WI38 (cell line): Measurements from ENCODE around the gene BCL11B.

Source experiments
- H3K4me3 ChIP-seq: 2 replicates; pipeline ENCODE4 v1.5.1; 2011; ENCODE audit warnings: low read depth, mild to moderate bottlenecking, control low read depth, low read length
- TF ChIP-seq, protein P1 (sequence below): IDR thresholded peaks from 2 replicates; pipeline ENCODE4 v1.5.1; 2012; ENCODE audit warnings: low read depth, mild to moderate bottlenecking, control low read depth, low read length

Gene BCL11B

DNA sequence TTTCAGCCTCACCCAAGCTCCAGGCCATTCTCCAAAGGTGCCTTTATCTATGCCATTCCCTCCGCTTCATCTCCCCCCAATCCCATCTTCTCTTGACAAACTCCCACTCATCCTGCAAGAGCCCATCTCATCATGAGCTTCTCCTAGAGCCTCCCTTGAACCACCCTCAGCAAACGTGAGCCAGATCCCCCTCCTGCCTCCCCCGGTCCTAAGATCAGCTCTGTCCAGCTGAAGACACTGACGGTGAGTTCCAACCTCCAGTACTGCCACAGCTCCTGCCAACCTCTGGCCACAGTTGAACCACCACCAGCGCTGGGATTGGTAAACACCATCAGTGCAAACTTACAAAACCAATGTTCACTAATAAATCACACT, 124.6 kb downstream of the BCL11B start:
- TF ChIP-seq, protein P1, sequence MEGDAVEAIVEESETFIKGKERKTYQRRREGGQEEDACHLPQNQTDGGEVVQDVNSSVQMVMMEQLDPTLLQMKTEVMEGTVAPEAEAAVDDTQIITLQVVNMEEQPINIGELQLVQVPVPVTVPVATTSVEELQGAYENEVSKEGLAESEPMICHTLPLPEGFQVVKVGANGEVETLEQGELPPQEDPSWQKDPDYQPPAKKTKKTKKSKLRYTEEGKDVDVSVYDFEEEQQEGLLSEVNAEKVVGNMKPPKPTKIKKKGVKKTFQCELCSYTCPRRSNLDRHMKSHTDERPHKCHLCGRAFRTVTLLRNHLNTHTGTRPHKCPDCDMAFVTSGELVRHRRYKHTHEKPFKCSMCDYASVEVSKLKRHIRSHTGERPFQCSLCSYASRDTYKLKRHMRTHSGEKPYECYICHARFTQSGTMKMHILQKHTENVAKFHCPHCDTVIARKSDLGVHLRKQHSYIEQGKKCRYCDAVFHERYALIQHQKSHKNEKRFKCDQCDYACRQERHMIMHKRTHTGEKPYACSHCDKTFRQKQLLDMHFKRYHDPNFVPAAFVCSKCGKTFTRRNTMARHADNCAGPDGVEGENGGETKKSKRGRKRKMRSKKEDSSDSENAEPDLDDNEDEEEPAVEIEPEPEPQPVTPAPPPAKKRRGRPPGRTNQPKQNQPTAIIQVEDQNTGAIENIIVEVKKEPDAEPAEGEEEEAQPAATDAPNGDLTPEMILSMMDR, result no peak
- no peak overlapping the region for H3K4me3 ChIP-seq

DNA sequence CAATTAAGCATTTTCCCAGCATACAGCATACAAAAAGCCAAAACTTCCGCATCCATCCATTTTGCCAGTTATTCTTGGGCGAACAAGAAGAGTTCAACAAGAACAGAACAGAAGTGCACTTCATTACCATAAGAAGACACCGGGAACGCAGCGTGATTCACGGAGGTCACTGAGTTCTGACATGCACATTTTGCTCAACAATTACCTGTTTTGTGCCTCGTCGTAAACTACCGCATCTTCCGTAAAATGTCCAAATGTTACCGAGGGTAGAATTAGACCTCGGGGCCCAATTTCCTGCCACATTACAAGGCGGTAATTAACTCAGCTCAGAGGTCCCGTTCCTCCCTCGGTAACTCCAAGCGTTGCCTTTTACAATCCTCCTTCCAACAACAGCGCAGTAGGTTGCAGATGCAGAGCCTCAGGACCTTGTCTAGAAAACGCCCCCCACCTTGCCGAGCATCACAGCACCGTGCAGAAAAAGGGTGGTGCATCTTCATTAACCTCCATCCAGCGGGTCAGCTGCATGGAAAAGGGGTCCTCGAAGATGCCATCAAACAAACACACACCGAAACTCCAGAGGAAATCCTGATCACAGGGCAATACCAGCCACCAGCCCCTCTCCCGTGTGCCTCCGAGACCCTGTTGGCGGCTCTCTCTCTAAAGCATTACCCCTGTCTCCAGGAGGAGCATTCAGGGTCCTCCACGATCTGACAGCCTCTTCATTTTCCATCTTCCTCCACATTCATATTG, 125.2 kb downstream of the BCL11B start:
- TF ChIP-seq, protein P1, result no peak
- no peak overlapping the region for H3K4me3 ChIP-seq

DNA sequence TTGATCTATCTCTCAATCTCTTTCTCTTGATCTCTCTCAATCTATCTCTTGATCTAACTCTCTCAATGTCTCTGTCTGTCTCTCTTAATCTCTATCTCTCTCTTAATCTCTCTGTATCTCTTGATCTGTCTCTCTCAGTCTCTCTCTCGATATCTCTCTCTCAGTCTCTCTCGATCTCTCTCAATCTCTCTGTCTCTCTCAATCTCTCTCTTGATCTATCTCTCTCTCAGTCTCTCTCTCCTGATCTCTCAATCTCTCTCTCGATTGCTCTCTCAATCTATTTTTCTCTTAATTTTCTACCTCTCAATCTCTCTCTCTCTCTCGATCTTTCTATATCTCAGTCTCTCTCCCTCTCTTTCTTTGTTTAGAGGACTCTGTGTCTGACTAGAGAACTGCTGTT, 126.7 kb downstream of the BCL11B start:
- TF ChIP-seq, protein P1, result no peak
- no peak overlapping the region for H3K4me3 ChIP-seq

DNA sequence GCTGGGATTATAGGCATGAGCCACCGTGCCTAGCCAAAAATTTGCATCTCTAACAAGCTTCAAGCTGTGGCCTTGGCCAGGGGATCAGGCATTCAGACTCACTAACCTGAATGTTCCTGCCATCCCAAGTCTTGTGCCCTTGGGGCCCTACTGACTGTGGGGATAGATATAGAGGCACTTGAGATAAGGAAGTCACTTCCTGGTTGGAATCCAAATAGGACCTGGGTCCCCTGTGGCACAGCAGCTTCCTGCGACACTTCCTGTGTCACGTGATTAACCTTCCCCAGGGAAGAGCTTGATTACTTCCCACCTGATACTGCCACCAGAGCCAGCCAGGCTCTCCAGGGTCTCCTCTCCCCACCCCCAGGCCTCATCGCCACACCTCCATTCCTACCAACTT, 128.2 kb downstream of the BCL11B start:
- no peak overlapping the region for H3K4me3 ChIP-seq
- TF ChIP-seq, protein P1, result no peak

DNA sequence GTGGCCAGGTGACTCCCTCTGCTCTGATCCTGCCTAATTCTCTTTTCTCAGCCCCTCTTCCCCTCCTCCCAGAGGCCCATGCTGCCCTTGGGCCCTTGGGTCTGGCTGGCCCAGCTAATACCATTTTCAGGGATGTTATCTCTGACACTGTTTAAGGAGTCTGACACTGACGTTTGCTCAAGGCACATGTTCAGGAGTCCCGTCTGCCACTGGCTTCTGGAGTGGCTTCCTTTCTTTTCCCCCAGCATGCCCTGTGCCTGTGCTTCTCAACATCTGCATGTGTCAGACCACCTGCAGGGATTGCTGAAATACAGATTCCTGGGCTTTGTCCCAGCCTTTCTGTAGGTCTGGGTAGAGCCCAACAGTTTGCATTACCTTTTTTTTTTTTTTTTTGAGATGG, 128.9 kb downstream of the BCL11B start:
- TF ChIP-seq, protein P1, result no peak

DNA sequence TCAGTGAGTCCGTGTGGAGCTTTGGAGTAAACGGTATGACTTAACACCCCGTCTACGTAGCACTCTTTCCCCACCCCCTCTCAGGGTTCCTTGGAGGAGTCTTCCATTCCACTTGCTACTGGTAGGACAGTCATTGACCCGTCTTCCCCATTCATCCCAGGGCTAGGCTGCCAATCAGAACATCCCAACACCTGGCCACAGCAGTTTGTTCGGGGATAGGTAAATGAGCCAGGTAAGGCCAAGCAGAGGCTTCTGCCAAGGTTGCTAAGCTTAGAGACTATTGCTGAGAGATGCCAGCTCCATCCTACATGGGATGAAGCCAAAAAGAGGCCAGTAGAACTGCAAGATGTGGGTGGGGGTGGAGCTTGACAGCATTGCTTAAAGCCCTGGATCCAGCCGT, 130.8 kb downstream of the BCL11B start:
- TF ChIP-seq, protein P1, result no peak
- H3K4me3 ChIP-seq, result no peak overlapping the region

More for the DNA sequence above, 128.9 kb downstream of the BCL11B start:
- no peak overlapping the region for H3K4me3 ChIP-seq

DNA sequence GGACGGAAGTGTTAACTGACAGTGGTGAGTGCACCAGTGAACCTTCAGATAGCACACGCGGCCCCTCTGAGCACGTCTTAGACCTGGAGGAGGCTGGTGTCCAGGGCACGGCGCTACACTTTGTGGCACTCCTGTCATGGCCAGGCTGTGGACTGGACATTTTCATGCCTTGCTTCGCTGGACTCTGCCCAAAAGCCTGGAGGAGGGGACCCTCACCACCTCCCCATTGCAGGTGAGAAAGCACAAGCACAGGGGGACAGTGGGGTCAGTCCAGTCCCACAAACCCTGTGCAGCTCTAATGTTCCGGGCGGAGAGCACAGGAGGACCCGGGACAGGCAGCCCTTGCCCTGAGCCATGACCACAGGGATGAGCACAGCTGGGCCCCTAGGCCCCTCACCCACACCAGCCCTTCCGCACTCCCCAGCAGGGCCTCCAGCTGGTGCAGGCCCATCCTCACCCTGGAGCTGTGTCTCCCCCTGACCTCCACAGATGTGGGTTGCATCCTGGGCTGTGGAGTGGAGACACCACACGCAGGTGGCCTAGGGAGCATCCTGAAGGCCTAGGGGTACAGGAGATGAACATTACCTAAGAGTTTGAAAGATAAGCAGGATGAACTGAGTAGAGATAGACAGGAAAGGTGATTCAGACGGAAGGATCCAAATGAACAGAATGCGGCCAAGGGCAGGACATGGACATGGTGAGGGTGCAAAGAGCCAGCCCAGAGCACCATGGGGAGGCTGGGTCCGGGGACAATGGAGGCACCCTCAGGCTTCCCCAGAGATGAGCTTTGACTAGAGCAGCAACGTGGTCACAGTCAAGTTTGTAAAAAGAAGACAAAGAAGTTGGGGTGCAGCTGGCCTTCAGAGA, 132.8 kb downstream of the BCL11B start:
- no peak overlapping the region for H3K4me3 ChIP-seq
- TF ChIP-seq, protein P1, result no peak
